ENCODE data around the gene ADNP. TPM values are rescaled to one million over a fixed set of nuclear protein-coding genes. Genes with fewer than 3 reads are reported as not detected.
"Not testable (repeated sequence)": the region's sequence is repeated elsewhere in the genome, so short reads cannot be mapped to it uniquely, and the experiment has no call there.

ADNP gene
- total RNA-seq, result 17.5 and 22.5 TPM in 2 replicates
- 26.9 TPM for polyA plus RNA-seq (2012)

DNA sequence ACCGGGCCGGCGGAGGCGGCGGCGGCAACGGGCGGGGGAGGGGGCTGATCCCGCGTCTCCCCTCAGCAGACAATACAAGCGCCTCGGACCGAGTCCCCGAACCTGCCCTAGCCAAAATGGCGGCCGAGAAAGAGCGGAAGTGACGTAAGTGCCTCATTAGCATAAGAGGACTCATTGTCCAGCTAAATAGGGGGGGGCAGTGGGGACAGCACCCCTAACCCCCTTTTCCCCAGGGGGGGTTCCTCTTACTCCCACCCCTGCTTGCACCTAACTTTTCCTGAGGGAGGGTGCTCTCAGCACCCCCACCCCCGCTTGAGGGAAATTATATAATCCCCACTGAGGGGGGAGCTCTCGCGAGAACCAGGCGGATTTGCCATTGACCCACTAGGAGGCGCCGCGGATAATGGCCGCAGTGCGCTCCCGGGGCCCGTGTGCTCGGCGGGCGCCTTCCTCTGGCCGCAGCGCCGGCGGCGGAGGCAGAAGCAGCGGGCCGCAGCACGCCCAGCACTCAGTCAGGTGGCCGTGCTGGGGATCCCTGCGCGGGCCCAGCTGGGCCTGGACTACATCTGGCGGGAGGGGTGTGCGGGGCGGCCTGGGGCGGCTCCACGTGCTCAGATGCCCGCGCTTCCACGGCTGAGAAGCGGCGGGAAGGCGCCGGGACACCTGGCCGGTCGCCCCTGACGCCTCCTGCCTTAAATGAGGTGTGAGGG lies at the start of gene ADNP:
Gene ADNP (minus strand): TSS at position 132 of the 710 bp plus-strand sequence. CDS start 27,441 bp downstream, outside the sequence.
- peak; percentile 93 for DNase-seq (ENCODE audit: low read depth)

DNA sequence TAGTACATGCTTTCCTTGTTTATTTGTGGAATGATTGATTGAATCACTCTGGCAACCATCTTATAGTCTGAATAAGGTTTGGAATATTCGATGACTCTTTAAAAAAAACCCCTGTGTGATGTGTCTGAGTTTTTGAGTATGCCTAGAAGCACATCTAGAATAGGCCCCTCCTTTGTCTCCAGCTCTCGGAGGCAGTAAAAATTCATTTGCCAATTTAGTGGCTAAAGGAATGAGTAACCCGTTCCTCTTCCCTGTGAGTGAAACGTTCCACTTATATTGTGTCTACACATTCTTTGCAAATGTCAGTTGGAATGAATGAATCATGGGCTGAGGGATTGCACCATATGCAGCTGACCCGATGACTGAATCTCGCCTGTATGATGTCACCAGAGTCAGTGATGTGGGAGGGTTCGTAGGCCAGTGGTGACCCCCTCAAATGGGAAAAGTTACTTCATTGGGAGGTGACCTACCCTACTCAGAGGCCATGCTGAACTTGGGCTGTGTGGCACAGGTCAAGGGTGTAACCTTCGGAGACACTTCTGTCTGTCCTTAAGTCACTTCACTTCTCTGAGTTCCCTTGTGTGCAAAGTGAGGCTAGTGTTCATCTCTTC lies 48.9 kb upstream of the ADNP start:
- peak; percentile 82 for DNase-seq (ENCODE audit: low read depth)

DNA sequence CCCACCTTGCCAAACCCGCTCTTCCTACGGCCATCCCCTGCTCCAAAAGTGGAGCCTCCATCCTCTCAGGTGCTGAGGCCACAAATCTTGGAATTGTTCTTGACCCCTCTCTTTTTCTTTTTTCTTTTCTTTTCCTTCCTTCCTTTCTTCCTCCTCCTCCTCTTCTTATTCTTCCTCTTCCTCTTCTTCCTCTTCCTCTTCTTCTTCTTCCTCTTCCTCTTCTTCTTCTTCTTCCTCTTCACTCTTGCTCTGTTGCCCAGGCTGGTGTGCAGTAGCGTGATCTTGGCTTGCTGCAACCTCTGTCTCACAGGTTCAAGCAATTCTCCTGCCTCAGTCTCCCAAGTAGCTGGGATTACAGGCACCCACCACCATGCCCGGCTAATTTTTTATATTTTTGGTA lies 47.3 kb upstream of the ADNP start:
- not testable (repeated sequence) for DNase-seq (ENCODE audit: low read depth)

DNA sequence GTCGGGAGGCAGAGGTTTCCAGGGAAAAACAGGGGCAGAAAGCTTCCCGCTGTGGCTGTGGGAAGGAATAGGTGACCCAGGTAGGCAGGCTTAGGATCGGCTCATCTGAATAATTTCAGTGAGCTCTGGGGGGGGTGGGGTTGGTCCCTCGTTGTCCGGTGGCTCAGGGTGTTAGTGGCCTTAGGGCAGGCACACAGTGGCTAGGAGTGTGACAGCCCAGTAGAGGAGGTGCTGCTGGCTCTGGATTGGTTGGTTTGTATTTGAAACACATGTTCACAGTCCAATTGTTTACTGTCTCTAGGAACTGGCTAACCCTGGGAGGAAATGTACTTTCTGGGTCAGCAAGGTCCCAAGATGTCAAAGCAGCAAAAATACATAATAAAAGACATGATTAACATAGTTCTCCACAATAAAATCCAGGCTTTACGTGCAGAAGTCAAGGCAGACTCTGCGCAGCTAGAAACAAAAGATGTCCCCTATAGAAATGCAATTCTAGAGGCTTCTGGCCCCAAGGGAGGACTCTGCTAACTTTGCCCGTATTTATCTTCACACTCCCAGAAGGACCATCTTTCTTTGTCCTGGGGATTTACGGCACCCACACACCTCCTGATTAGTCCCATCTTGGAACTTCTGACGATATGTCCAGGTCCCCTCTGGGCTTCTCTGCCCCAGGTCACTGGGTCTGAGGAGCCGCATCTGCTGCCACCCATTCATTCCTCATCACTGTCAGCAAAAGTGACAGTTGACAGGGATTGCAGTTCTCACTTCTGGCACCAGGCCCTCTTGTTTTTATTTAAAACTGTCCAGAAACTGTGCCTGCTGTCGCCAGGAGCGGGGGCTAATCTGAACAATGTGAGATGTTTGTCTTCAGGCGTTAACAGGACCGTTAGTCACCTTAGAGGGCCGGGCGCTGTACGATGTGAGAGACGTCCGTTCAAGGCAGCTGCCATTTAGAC lies 46.1 kb upstream of the ADNP start:
- no peak for DNase-seq (ENCODE audit: low read depth)

DNA sequence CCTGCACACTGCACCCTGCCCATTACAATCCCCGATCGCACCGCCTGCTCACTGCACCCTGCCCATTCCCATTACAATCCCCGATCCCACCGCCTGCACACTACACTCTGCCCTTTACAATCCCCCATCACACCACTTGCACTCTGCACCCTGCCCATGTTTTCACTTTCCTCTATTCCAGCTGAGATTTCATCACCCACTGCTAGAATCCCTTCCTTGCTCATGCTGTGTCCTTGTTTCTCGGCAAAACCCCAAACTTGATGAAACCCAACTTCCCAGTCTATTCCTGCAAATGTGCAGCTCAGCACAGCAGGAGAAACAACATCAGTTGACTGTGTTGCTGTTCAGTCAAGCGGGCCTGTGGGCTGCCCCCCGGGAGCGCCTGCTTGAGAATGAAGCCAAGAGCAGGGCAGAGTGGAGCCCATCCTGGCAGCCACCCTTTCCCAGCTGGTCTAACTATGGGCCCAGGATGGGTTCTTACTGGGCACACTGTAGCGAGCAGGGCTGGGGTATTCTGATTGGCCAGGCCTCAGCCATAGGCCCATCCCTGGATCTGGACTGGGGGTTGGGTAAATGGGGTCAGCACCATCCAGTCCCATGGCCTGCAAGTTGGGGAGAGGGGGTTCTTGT lies 44.6 kb upstream of the ADNP start:
- no peak for DNase-seq (ENCODE audit: low read depth)

DNA sequence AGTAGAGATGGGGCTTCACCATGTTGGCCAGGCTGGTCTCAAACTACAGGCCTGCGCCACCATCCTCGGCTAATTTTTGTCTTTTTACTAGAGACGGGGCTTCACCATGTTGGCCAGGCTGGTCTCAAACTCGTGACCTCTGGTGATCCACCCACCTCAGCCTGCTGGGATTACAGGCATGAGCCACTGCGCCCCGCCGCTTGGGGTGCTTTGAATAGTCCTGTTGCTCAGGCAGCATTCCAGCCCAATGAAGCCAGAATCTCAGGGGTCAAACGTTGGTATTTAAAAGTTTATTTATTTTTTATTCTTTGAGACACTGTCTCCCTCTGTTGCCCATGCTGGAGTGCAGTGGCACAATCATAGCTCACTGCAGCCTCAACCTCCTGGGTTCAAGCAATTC lies 38.7 kb upstream of the ADNP start:
- no peak for DNase-seq (ENCODE audit: low read depth)

DNA sequence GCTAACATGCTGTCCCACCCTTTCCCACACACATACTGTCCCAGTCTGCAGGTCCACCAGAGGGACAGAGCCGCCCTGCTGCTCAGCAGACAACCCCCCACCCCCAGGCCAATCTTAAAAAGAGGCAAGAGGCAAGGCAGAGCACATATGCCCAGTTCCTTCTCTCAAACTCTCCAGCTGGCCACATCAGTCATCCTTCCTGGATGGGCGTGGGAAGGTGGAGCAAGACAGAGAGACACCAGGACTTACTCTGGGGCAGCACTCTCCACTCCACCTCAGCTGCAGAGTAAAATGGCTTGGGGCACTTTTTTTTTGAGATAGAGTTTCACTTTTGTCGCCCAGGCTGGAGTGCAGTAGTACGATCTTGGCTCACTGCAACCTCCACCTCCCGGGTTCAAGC lies 38.2 kb upstream of the ADNP start:
- peak; percentile 91 for DNase-seq (ENCODE audit: low read depth)

DNA sequence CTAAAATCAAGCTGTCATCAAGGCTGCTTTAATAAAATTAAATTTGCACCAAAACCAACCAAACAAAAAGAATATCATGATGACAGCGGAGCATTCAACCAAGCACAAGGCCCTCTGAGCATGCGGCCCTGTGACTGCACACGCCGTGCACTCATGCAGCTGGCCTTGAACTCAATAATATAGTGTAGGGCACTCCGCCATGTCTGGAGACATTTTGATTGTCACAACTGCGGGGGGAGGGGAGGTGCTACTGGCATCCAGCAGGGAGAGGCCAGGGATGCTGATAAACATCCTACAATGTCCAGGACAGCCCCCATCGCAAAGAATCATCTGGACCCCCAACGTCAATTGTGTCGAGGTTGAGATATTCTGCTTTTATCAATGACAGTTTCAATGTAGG lies 37.1 kb upstream of the ADNP start:
- no peak for DNase-seq (ENCODE audit: low read depth)

DNA sequence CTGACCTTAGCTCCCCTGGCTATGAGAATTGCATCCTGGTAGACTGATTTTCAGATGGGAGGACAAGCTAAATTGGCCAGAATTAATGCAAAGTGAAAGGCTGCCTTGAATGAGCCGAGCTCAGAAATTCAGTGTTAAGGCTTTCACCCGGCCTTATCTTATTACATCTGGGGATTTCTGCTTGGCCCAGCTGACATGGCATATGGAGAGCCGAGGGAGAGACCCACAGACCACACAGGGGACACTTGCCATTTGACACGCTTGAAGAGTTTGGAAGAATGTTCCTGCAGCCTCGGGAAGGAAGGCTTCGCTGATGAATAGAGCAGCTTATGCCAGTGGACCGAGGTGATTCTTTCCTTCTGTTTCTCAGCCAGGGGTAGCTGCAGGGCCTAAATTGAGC lies 36.3 kb upstream of the ADNP start:
- DNase-seq (ENCODE audit: low read depth), result peak; percentile 56

DNA sequence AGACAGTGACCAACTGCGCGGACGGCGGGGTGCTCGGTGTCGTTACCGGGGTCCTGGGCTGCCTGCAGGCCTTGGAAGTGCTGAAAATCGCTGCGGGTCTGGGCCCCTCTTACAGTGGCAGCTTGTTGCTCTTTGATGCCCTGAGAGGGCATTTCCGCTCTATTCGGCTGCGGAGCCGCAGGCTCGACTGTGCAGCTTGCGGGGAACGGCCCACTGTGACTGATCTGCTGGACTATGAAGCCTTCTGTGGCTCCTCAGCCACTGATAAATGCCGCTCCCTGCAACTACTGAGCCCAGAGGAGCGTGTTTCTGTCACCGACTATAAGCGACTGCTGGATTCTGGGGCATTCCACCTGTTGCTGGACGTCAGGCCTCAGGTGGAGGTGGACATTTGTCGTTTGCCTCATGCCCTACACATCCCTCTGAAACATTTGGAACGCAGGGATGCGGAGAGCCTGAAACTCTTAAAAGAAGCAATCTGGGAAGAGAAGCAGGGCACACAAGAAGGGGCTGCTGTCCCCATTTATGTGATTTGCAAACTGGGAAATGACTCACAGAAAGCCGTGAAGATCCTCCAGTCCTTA lies 28.4 kb upstream of the ADNP start:
- DNase-seq (ENCODE audit: low read depth), result no peak

DNA sequence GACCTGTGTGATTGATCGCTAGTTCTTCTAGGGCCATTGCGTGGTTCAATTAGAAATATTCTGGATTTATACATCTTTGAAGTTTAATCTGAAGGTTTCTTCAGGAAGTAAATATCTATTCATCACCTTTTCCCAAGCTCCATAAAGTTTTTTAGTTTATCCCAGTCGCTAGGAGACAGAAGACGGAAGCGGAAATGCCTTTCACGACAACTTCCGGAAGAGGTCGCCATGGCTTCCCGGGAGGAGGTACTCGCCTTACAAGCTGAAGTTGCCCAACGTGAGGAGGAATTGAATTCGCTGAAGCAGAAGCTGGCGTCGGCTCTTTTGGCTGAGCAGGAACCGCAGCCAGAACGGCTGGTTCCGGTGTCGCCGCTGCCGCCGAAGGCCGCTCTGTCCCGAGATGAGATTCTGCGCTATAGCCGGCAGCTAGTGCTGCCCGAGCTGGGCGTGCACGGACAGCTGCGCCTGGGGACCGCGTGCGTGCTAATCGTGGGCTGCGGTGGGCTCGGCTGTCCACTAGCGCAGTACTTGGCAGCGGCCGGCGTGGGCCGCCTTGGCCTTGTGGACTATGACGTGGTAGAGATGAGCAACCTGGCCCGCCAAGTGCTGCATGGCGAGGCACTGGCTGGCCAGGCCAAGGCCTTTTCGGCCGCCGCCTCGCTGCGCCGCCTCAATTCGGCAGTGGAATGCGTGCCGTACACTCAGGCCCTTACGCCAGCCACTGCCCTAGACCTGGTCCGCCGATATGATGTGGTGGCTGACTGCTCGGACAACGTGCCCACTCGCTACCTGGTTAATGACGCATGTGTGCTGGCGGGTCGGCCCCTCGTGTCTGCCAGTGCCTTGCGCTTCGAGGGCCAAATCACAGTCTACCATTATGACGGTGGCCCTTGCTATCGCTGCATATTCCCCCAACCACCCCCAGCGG lies 27.6 kb upstream of the ADNP start, which contains the start of gene MOCS3:
Gene MOCS3 (plus strand): TSS at position 204 of the 928 bp plus-strand sequence. CDS start 25 bp downstream, at position 229.
- peak; percentile 94 for DNase-seq (ENCODE audit: low read depth)

DNA sequence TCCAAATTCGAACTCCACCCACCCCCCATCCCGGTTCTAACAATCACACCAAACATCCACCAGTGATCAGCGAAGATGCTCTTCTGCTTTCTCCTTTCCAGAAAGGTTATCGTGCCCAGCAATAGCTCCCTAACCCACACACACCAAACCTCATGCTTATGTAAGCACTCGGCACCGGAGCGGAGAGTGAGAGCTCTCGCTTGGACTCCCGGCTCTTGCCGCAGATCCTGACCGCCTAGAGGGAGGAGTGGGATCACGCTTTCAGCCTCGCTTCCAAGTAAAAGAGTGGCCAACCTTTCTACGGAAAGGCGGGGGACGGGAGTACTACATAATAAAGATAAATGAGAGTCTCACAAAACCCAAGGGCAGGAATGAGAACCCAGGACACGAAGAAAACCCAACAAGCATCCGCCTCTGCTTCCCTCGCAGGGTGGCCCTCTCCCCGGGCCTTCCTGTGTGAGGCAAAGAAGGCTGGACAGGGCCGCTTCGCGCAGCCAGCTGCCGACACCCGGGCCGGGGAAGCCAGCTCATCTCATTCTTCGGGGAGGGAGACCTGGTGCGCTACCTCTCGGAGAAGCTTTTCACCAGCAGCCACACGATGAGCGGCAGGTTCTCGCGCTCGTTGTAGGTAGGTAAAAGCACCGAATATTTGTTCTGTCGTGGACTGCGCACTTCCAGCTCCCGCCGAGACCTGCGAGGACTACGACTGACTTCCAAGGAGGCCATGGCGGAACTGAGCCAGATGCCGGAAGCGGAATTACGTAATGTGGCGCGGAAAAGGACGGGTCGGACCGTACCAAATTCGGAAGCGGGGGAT lies 26.8 kb upstream of the ADNP start, which contains the start of gene DPM1:
Gene DPM1 (minus strand): TSS at position 735 of the 817 bp plus-strand sequence. CDS start 9 bp downstream, at position 726.
- peak; percentile 19 for DNase-seq (ENCODE audit: low read depth)

DNA sequence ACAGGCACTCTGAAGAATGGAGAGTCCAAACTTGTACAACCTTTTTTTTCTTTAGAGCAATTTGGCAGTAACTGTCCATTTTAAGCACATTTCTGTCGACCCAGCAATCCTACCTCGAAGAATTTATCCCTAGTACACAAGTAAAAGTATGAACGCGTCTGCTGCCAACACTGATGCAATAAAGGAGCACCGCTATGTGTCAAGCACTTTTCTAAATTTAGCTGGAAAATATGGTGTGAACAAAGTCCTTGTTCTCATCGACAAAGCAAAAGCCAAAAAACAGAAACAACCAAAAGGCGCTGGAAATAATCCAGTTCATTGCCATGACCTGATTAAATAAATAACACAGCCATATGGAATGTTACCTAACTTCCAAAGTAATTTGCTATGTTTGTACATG lies 26.0 kb upstream of the ADNP start:
- DNase-seq (ENCODE audit: low read depth), result no peak

DNA sequence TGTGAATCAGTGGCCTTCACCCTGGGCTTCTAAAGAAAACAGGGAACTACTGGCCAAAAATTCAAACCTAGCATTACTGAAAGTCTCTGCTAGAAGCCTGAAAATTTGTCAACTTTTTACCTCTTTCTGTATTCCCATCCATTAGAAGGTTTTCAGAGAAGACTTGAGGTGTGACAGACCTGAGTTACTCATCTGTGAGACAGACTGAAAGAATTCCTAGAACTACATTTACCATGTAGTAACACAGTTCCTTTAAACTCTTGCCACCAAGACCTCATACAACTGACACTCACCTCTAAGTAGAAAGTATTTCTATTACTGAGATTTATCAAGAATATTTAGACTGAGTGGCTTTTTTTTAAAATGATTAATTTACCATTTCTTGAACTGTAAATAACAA lies 22.6 kb upstream of the ADNP start:
- no peak for DNase-seq (ENCODE audit: low read depth)

DNA sequence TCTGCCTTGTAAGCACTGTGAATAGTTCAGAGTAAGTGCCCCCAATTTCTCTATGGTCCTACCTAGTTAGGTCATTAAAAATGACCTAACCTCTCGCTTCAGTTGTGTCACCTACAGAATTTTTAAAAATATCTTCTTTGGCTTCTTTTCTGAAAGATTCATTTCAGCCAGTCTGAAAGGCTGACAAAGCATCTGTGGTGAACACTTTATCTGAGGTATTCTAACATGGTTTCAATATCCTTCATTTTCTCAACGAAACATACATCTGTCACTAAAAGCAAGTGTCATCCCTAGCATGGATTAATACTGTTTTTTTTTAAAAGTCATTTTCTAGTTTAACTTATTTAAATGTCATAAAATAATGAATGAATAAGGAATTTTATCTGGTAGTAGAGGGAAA lies 22.0 kb upstream of the ADNP start:
- DNase-seq (ENCODE audit: low read depth), result no peak

DNA sequence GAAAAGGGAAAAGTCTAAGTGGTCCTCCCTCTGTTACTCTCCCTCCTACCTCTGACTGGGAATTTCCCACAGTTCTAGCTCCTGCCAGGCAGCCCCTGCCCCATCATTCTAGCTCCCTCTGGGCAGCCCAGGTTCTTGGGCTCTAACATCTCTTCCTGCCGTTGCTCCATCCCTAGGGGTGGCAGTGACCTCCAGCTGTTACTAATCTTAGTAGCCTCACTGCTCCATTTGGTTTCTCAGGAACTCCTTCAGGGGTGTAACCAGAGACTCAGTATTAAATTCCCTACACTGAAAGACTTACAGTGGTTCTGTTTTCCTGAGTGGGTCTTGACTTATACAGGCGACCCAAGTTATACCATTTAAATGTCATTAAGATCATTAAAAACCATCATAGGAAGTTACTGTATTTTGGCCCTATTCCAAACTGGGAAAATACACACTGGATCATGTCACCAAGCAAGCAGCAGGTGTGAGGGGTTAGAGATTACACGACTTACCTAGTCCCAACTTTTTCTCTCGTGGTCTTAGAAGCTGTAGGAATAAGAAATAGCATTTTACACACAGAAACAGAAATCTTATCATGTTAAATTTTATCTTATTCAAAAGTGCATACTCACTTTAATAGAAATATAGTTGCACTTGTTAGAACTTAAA lies 17.0 kb upstream of the ADNP start:
- peak; percentile 33 for DNase-seq (ENCODE audit: low read depth)

DNA sequence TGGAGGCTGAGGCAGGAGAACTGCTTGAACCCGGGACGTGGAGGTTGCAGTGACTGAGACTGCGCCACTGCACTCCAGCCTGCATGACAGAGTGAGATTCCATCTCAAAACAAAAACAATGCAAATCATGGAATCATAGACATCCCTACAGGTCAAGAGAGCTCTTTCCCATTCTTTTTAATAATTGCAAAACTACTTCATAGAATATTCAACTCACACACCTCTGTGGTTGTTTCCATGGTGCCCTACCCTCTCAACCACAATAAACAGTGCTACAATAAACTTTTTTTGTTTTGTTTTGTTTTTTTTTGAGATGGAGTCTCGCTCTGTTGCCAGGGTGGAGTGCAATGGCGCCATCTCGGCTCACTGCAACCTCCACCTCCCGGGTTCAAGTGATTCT lies 11.8 kb upstream of the ADNP start:
- no peak for DNase-seq (ENCODE audit: low read depth)

DNA sequence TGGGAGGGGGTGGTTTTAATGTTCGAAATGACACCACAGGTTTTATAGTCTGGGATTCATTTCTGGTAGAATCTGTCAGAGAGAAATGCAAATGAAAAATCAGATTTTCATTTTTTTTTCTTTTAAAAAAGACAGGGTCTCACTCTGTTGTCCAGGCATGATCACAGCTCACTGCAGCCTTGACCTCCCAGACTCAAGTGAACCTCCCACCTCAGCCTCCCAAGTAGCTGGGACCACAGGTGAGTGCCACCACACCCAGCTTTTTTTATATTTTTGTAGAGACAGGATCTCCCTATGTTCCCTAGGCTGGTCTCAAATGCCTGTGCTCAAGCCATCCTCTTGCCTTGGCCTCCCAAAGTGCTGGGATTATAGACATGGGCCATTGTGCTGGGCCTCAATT lies 2.4 kb upstream of the ADNP start:
- no peak for DNase-seq (ENCODE audit: low read depth)
